WTC11 (cell line): Measurements from ENCODE around the gene BANK1.
"Not testable (repeated sequence)": the region's sequence is repeated elsewhere in the genome, so short reads cannot be mapped to it uniquely, and the experiment has no call there.

Source experiments
- CREB1 ChIP-seq: sonication (generic); formaldehyde crosslinking; IDR thresholded peaks from 2 replicates; pipeline ENCODE4 v1.8.0; 2023; ENCODE audit warnings: mild to moderate bottlenecking, missing genetic modification reagents
- ELF4 ChIP-seq: sonication (generic); formaldehyde crosslinking; IDR thresholded peaks from 2 replicates; pipeline ENCODE4 v1.8.1; 2022; ENCODE audit warnings: low read depth, mild to moderate bottlenecking, moderate library complexity, missing genetic modification reagents
- ESRRA ChIP-seq: sonication (generic); formaldehyde crosslinking; IDR thresholded peaks from 2 replicates; pipeline ENCODE4 v1.8.1; 2022; ENCODE audit warnings: mild to moderate bottlenecking, missing genetic modification reagents, borderline replicate concordance
- JAZF1 ChIP-seq: fragments of 250-450 bp; sonication (Bioruptor Pico); IDR thresholded peaks from 2 replicates; pipeline ENCODE4 v1.9.0; 2021; ENCODE audit warnings: moderate library complexity, mild to moderate bottlenecking, inconsistent platforms
- JUN ChIP-seq: sonication (generic); formaldehyde crosslinking; IDR thresholded peaks from 2 replicates; pipeline ENCODE4 v1.8.0; 2023; ENCODE audit warnings: mild to moderate bottlenecking, missing genetic modification reagents
- NFYB ChIP-seq: sonication (generic); formaldehyde crosslinking; conservative IDR thresholded peaks from 2 replicates; pipeline ENCODE4 v1.8.0; 2022; ENCODE audit warnings: low read depth, missing genetic modification reagents
- ZNF121 ChIP-seq: sonication (generic); formaldehyde crosslinking; IDR thresholded peaks from 2 replicates; pipeline ENCODE4 v1.8.0; 2023; ENCODE audit warnings: missing genetic modification reagents
- ZNF232 ChIP-seq: sonication (generic); formaldehyde crosslinking; IDR thresholded peaks from 2 replicates; pipeline ENCODE4 v1.8.0; 2022; ENCODE audit warnings: mild to moderate bottlenecking, missing genetic modification reagents
- TF ChIP-seq, protein P1 (sequence below): fragments of 200-600 bp; IDR thresholded peaks from 2 replicates; pipeline ENCODE4 v1.8.0; 2022; ENCODE audit warnings: antibody characterized with exemption
- TF ChIP-seq, protein P2 (sequence below): sonication (generic); formaldehyde crosslinking; IDR thresholded peaks from 2 replicates; pipeline ENCODE4 v1.8.0; 2022; ENCODE audit warnings: mild to moderate bottlenecking, missing genetic modification reagents
- TF ChIP-seq, protein P3 (sequence below): sonication (generic); formaldehyde crosslinking; IDR thresholded peaks from 2 replicates; pipeline ENCODE4 v1.8.1; 2023; ENCODE audit warnings: mild to moderate bottlenecking, missing genetic modification reagents, borderline replicate concordance
- TF ChIP-seq, protein P4 (sequence below): sonication (generic); formaldehyde crosslinking; IDR thresholded peaks from 2 replicates; pipeline ENCODE4 v1.8.0; 2022; ENCODE audit warnings: mild to moderate bottlenecking, missing genetic modification reagents
- TF ChIP-seq, protein P5 (sequence below): sonication (generic); formaldehyde crosslinking; IDR thresholded peaks from 2 replicates; pipeline ENCODE4 v1.8.0; 2023; ENCODE audit warnings: missing genetic modification reagents, mild to moderate bottlenecking, borderline replicate concordance

DNA sequence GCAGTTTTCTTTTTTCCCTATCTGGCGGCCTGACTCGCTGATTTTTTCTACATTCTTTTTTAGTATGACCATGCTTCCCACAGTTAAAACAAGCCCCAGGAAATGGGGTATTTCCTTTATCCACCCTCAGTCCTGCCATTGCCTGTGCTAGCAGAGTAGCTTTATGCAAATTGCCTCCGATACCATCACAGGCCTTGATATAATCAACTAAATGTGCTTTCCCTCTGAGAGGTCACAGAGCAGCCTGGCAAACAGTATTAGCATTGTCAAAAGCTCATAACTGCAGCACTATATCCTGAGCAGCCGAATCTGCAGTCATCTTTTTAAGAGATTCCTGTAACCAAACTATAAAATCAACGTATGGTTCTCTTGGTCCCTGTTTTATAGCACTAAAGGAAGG lies 115.0 kb downstream of the BANK1 start:
- TF ChIP-seq NFYB (CRISPR knock-in tag); JUN (CRISPR knock-in tag); ELF4; ESRRA (CRISPR knock-in tag); ZNF232 (CRISPR knock-in tag); CREB1 (CRISPR knock-in tag); ZNF121 (CRISPR knock-in tag); JAZF1: not testable (repeated sequence)
- TF ChIP-seq, protein P1, sequence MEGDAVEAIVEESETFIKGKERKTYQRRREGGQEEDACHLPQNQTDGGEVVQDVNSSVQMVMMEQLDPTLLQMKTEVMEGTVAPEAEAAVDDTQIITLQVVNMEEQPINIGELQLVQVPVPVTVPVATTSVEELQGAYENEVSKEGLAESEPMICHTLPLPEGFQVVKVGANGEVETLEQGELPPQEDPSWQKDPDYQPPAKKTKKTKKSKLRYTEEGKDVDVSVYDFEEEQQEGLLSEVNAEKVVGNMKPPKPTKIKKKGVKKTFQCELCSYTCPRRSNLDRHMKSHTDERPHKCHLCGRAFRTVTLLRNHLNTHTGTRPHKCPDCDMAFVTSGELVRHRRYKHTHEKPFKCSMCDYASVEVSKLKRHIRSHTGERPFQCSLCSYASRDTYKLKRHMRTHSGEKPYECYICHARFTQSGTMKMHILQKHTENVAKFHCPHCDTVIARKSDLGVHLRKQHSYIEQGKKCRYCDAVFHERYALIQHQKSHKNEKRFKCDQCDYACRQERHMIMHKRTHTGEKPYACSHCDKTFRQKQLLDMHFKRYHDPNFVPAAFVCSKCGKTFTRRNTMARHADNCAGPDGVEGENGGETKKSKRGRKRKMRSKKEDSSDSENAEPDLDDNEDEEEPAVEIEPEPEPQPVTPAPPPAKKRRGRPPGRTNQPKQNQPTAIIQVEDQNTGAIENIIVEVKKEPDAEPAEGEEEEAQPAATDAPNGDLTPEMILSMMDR, result not testable (repeated sequence)
- TF ChIP-seq, protein P2, sequence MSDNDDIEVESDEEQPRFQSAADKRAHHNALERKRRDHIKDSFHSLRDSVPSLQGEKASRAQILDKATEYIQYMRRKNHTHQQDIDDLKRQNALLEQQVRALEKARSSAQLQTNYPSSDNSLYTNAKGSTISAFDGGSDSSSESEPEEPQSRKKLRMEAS (CRISPR knock-in tag), result not testable (repeated sequence)
- TF ChIP-seq, protein P3, sequence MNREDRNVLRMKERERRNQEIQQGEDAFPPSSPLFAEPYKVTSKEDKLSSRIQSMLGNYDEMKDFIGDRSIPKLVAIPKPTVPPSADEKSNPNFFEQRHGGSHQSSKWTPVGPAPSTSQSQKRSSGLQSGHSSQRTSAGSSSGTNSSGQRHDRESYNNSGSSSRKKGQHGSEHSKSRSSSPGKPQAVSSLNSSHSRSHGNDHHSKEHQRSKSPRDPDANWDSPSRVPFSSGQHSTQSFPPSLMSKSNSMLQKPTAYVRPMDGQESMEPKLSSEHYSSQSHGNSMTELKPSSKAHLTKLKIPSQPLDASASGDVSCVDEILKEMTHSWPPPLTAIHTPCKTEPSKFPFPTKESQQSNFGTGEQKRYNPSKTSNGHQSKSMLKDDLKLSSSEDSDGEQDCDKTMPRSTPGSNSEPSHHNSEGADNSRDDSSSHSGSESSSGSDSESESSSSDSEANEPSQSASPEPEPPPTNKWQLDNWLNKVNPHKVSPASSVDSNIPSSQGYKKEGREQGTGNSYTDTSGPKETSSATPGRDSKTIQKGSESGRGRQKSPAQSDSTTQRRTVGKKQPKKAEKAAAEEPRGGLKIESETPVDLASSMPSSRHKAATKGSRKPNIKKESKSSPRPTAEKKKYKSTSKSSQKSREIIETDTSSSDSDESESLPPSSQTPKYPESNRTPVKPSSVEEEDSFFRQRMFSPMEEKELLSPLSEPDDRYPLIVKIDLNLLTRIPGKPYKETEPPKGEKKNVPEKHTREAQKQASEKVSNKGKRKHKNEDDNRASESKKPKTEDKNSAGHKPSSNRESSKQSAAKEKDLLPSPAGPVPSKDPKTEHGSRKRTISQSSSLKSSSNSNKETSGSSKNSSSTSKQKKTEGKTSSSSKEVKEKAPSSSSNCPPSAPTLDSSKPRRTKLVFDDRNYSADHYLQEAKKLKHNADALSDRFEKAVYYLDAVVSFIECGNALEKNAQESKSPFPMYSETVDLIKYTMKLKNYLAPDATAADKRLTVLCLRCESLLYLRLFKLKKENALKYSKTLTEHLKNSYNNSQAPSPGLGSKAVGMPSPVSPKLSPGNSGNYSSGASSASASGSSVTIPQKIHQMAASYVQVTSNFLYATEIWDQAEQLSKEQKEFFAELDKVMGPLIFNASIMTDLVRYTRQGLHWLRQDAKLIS, result not testable (repeated sequence)
- TF ChIP-seq, protein P4, sequence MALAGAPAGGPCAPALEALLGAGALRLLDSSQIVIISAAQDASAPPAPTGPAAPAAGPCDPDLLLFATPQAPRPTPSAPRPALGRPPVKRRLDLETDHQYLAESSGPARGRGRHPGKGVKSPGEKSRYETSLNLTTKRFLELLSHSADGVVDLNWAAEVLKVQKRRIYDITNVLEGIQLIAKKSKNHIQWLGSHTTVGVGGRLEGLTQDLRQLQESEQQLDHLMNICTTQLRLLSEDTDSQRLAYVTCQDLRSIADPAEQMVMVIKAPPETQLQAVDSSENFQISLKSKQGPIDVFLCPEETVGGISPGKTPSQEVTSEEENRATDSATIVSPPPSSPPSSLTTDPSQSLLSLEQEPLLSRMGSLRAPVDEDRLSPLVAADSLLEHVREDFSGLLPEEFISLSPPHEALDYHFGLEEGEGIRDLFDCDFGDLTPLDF (CRISPR knock-in tag), result not testable (repeated sequence)
- TF ChIP-seq, protein P5, sequence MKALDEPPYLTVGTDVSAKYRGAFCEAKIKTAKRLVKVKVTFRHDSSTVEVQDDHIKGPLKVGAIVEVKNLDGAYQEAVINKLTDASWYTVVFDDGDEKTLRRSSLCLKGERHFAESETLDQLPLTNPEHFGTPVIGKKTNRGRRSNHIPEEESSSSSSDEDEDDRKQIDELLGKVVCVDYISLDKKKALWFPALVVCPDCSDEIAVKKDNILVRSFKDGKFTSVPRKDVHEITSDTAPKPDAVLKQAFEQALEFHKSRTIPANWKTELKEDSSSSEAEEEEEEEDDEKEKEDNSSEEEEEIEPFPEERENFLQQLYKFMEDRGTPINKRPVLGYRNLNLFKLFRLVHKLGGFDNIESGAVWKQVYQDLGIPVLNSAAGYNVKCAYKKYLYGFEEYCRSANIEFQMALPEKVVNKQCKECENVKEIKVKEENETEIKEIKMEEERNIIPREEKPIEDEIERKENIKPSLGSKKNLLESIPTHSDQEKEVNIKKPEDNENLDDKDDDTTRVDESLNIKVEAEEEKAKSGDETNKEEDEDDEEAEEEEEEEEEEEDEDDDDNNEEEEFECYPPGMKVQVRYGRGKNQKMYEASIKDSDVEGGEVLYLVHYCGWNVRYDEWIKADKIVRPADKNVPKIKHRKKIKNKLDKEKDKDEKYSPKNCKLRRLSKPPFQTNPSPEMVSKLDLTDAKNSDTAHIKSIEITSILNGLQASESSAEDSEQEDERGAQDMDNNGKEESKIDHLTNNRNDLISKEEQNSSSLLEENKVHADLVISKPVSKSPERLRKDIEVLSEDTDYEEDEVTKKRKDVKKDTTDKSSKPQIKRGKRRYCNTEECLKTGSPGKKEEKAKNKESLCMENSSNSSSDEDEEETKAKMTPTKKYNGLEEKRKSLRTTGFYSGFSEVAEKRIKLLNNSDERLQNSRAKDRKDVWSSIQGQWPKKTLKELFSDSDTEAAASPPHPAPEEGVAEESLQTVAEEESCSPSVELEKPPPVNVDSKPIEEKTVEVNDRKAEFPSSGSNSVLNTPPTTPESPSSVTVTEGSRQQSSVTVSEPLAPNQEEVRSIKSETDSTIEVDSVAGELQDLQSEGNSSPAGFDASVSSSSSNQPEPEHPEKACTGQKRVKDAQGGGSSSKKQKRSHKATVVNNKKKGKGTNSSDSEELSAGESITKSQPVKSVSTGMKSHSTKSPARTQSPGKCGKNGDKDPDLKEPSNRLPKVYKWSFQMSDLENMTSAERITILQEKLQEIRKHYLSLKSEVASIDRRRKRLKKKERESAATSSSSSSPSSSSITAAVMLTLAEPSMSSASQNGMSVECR (CRISPR knock-in tag), result not testable (repeated sequence)
